SJCRH30 (cell line): ENCODE data around the gene ELOVL6. TPM values are rescaled to one million over a fixed set of nuclear protein-coding genes. Genes with fewer than 3 reads are reported as not detected.

Source experiments
- DNase-seq, 2 experiments: peaks; one replicate each; pipeline ENCODE4 v3.0.0-alpha.2; 2015 to 2020
- H3K27ac ChIP-seq: fragments of 250-450 bp; sonication (Bioruptor Pico); 2 replicates; pipeline ENCODE4 v1.5.1; 2020; ENCODE audit warnings: mild to moderate bottlenecking, moderate library complexity
- H3K27me3 ChIP-seq: fragments of 250-450 bp; sonication (Bioruptor Pico); 2 replicates; pipeline ENCODE4 v1.5.1; 2020; ENCODE audit warnings: mild to moderate bottlenecking, moderate library complexity
- H3K36me3 ChIP-seq: fragments of 250-450 bp; sonication (Bioruptor Pico); 2 replicates; pipeline ENCODE4 v1.5.1; 2020; ENCODE audit warnings: mild to moderate bottlenecking, moderate library complexity
- H3K4me1 ChIP-seq: fragments of 250-450 bp; sonication (Bioruptor Pico); 2 replicates; pipeline ENCODE4 v1.5.1; 2020; ENCODE audit warnings: mild to moderate bottlenecking, moderate library complexity
- H3K4me3 ChIP-seq: fragments of 250-450 bp; sonication (Bioruptor Pico); 2 replicates; pipeline ENCODE4 v1.5.1; 2020; ENCODE audit warnings: mild to moderate bottlenecking, moderate library complexity
- H3K9me3 ChIP-seq: fragments of 250-450 bp; sonication (Bioruptor Pico); replicated peaks from 2 replicates; pipeline ENCODE4 v1.5.1; 2020; ENCODE audit warnings: mild to moderate bottlenecking, moderate library complexity
- total RNA-seq: library from RNA; depleted of rRNA; stranded (reverse); fragments of >200 nt; shearing (Covaris generic); gene quantifications from 2 replicates; pipeline ENCODE4 v1.2.3, GENCODE V29; 2014

The ELOVL6 gene
- total RNA-seq, 1 experiment from 2014 or later = 30.3 TPM

DNA sequence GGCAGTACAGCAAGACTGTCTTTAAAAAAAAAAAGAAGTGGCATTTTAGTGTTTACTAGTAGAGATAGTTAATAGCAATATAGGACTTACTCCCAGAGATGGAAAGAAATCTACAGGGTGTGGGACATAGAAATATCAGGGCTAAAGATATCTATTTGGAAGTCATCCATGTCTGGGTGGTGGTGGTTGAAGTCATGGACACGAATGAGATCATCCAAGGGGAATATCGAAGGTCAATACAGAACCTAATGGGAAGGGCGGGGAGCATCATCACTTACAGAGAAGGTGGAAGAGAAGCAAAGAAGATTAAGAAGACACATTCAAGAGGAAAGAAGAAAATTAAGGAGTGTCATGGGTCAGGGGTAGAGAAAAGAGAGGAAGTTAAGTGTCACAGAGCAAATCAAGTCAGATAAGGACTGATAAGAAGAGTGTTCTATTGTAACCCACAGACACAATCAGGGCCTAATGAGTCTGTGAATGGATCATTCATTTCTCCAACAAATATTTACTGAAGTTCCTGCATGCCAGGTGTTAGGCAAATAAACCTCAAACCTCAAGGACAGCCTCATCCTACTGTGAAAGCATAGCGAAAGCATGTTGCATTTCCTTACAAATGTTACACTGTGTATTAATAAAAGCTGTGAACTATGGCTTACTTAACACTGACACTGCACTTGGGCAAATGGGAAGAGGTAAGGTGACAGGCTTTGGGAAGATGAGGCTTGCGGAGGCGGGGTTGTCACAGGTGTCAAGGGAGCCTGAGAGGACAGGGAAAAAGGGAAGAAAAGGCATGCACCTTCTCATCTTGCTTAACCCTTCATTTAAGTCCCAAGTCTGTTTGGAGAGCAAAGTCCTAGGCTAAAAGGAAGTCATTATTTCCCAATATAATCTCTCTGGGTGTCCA, 65.3 kb downstream of the ELOVL6 start:
- Histone ChIP-seq H3K36me3 (peaks cover 4% of the 10 kb centered on the region), H3K4me3 (no peak overlapping the region), H3K4me1 (no peaks in the 10 kb centered on the region), H3K27me3 (no peaks in the 10 kb centered on the region), H3K9me3 (no peaks in the 10 kb centered on the region), H3K27ac (no peak overlapping the region)
- no peak for DNase-seq

DNA sequence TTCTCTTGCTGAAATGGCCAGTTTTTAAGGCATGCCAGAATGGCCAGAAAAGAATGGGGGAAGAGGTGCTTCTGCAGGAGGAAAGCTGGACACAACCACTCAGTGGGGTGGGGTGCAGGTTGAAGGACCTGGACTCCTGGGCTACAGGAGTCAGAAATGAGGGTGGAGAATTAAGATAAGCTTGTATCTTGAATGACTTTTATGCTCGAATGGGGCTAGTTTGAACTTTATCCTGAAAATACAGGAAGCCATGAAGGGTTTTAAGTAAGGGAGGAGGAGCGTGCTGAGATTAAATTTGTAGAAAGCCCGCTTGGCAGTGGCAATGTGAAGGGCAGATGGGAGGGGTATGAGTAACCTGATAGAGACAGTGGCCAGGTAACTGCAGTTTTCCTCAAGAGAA, 66.5 kb downstream of the ELOVL6 start:
- no peak overlapping the region for H3K27ac ChIP-seq

DNA sequence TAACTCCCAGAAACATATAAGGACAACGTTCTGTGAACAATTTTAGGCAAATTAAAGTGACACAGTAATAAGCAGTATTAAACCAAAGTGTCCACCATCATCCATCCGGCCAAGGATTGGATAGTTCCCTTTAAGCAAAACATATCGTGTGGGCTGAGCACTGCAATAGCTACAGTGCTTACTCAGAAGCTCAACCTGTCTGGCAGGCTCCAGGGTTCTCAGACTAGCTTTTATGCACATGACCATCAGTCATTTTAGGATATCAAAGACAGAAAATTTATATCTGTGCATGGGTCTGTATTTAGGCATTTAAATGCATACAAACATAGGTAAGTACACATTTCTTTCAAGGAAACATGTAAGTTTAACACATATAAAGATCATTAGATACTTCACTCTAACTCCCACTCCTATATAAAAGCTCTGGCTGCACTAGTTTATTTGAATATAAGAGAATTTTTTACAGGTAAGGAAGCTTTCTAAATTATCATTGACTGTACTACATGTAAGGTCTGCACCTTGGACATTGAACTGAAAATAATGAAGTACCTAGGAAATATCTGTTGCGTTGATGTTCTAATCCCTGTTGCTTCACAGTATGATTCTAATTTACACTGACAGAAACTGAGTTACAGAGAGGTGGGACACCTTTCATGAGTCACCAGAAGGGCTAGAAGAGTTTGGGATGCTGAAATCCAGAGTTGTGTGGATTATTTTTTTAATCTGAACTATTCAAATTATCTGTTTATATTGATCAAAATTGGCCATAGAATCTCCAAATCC, 67.6 kb downstream of the ELOVL6 start:
- H3K27ac ChIP-seq = no peak overlapping the region
- no peaks in the 10 kb centered on the region for H3K9me3 ChIP-seq

More for the DNA sequence above, 66.5 kb downstream of the ELOVL6 start:
- Histone ChIP-seq H3K27me3 (no peaks in the 10 kb centered on the region), H3K36me3 (peaks cover 4% of the 10 kb centered on the region), H3K4me1 (no peaks in the 10 kb centered on the region), H3K4me3 (no peak overlapping the region), H3K9me3 (no peaks in the 10 kb centered on the region)
- DNase-seq = no peak

DNA sequence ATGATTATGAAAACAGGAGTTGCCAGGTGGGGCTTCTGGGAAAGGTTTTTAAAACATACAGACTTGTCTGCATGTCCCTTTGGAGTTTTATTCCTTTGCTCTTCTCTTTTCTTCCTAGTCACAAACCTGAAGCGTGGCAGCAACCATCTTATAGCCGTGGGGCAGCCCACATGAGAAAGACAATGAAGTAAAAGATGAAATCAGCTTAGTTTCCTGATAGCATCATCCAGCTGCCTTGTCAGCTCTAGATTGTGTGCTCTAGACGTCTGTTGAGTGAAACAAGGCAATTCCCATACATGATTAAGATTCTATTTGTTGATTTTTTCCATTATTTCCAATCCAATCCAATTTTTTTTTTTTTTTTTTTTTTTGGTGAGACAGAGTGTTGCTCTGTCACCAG, 68.9 kb downstream of the ELOVL6 start:
- DNase-seq = no peak
- no peak overlapping the region for H3K27ac ChIP-seq
- H3K36me3 ChIP-seq = no peaks in the 10 kb centered on the region
- no peaks in the 10 kb centered on the region for H3K9me3 ChIP-seq
- no peak overlapping the region for H3K4me3 ChIP-seq
- H3K27me3 ChIP-seq = no peaks in the 10 kb centered on the region
- H3K4me1 ChIP-seq = no peaks in the 10 kb centered on the region

More for the DNA sequence above, 67.6 kb downstream of the ELOVL6 start:
- Histone ChIP-seq H3K36me3 (peaks cover 4% of the 10 kb centered on the region), H3K4me1 (no peaks in the 10 kb centered on the region), H3K27me3 (no peaks in the 10 kb centered on the region), H3K4me3 (no peak overlapping the region)
- DNase-seq = no peak

DNA sequence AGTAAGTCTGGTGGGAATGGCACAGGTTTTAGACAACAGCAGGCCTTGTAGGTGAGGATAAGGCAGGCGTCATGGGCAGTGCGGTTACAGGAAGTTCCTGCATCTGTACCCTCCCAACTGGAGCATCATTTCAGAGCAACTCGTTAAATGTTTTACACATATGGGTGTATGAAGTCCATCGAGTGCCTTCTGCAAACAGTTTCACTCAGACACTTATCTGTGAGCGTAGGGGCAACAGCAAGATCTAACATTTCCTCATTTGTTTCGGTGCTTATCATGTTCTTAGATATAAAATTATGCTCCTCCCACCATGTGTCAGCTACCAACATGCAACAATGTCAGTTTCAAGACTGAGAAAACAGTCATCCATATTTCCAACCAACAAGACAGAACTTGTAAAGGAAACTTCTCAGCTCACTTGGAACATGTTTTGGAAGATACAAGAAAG, 69.9 kb downstream of the ELOVL6 start:
- Histone ChIP-seq H3K27ac (no peak overlapping the region), H3K4me3 (no peak overlapping the region), H3K4me1 (no peaks in the 10 kb centered on the region), H3K36me3 (no peaks in the 10 kb centered on the region), H3K27me3 (no peaks in the 10 kb centered on the region), H3K9me3 (no peaks in the 10 kb centered on the region)
- no peak for DNase-seq

DNA sequence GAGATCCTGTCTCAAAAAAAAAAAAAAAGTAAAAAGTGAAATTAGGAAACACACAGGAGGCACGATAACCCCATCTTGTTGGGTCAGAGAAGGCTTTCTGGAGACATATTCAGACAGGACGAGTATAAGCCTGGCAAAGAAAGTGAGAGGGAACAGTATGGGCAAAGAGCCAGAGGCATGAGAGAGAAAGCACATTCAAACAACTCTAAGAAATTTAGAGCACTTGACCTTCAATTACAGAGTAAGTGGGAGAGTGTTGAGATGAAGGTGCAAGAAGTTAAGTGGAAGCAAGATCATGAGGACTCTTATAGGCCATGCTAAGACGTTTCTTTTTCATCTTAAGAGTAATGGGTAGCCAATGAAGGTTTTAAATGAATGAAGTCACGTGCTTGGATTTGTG, 70.4 kb downstream of the ELOVL6 start:
- no peak overlapping the region for H3K27ac ChIP-seq
- H3K36me3 ChIP-seq = no peaks in the 10 kb centered on the region
- H3K9me3 ChIP-seq = no peaks in the 10 kb centered on the region
- no peak overlapping the region for H3K4me3 ChIP-seq
- H3K27me3 ChIP-seq = no peaks in the 10 kb centered on the region
- no peak for DNase-seq
- no peaks in the 10 kb centered on the region for H3K4me1 ChIP-seq

DNA sequence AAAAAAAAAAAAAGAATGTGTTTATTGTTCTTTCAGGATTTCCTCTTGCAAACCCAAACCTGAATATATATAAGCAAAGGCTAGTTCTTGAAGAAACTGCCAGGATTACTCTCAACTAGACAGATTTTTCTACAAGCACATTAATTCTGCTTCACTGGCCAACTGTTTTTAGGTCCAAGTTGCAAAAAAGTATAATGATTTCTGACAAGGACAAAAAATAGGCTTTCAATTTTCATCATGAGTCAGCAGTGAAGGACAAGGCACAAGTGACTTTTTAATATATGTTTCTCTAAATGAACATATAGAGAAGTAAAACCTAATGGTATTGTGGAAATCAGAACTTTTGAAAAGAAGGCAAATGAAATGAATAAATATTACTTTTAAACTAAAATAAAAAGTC, 73.7 kb downstream of the ELOVL6 start:
- no peak overlapping the region for H3K27ac ChIP-seq
- DNase-seq = no peak
- no peak overlapping the region for H3K4me3 ChIP-seq
- peaks cover 4% of the 10 kb centered on the region for H3K4me1 ChIP-seq
- H3K36me3 ChIP-seq = no peaks in the 10 kb centered on the region
- H3K27me3 ChIP-seq = no peaks in the 10 kb centered on the region
- H3K9me3 ChIP-seq = no peaks in the 10 kb centered on the region

DNA sequence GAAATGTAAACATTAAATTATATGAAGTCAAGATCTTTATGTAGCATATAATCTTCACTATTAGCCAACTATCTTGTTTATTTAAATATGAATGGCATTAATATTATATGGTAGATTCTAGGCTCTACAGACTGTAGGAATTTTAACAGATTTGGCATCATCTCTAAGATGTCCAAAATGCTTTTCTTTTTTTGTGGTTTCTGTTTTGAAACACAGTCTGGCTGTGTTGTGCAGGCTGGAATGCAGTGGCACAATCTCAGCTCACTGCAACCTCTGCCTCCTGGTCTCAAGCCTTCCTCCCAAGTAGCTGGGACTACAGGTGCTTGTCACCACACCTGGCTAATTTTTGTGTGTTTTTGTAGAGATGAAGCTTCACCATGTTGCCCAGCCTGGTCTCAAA, 76.2 kb downstream of the ELOVL6 start:
- Histone ChIP-seq H3K27ac (peak overlapping the region; percentile 5; the same call in 1 of the 2 replicates), H3K4me3 (no peak overlapping the region), H3K27me3 (no peaks in the 10 kb centered on the region), H3K4me1 (peaks cover 4% of the 10 kb centered on the region), H3K9me3 (no peaks in the 10 kb centered on the region), H3K36me3 (0 out of 2 replicates have a peak, but pooled peaks cover 3% of the 10 kb centered on the region)
- DNase-seq = peak in 1 of 2 experiments; percentile 25

DNA sequence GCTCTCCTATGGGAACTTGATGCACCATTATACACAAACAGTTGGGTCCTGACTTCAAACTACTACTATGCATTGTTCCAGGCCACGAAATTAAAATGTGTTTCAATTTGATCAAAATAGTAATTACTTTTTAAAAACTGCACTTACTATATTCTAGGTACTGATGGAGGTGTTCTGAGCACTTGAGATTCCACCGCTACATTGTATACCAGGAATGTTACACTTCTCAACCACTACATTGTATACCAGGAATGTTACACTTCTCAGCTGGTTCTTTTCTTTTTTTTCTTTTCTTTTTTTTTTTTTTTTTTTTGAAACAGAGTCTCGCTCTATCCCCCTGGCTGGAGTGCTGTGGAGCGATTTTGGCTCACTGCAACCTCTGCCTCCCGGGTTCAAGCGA, 77.9 kb downstream of the ELOVL6 start:
- H3K4me3 ChIP-seq = no peak overlapping the region
- peaks cover 4% of the 10 kb centered on the region for H3K4me1 ChIP-seq
- no peak for DNase-seq
- no peaks in the 10 kb centered on the region for H3K9me3 ChIP-seq
- no peaks in the 10 kb centered on the region for H3K27me3 ChIP-seq
- 0 out of 2 replicates have a peak, but pooled peaks cover 7% of the 10 kb centered on the region for H3K36me3 ChIP-seq
- H3K27ac ChIP-seq = no peak overlapping the region

DNA sequence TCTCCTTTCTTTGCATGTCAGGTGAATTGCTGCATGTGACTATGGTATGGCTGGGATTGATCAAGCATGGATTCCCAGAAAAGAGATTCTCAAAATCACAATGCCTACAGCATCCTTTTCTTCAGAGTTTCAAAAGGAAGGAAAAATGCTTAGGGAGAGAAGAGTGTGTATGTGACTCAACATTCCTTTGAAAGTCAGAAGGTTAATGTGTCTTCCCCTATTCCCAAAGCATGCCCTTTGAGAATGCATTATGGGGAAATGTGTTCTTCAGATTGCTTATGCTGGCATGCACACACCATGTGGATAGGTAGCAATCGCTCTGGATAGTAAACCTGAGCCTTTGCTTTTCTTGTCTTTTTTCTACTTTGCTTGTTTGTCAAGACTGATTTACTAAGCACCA, 78.5 kb downstream of the ELOVL6 start:
- H3K9me3 ChIP-seq = no peaks in the 10 kb centered on the region
- H3K36me3 ChIP-seq = 0 out of 2 replicates have a peak, but pooled peaks cover 7% of the 10 kb centered on the region
- no peak for DNase-seq
- peaks cover 4% of the 10 kb centered on the region for H3K4me1 ChIP-seq
- H3K27me3 ChIP-seq = no peaks in the 10 kb centered on the region
- no peak overlapping the region for H3K27ac ChIP-seq
- no peak overlapping the region for H3K4me3 ChIP-seq

DNA sequence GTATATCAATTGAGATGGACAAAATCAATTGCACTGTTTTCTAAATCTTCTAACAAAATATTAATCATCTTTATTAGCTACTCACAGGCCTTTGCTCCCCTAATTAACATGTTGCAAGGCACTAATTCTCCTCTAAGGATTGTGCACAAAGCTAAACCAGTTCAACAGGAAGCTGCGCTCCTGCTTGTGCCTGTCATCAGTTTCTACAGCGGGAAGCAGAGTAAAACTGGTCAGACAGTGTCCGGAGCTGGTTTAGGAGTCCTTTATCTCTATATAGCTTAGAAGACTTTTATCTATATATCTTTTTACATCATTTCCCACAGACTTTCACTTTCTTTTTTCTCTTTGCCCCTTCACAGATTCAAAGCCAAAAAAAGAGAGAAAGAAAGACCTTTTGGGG, 79.1 kb downstream of the ELOVL6 start:
- Histone ChIP-seq H3K27me3 (no peaks in the 10 kb centered on the region), H3K4me1 (peaks cover 4% of the 10 kb centered on the region), H3K4me3 (no peak overlapping the region), H3K27ac (no peak overlapping the region), H3K36me3 (0 out of 2 replicates have a peak, but pooled peaks cover 7% of the 10 kb centered on the region), H3K9me3 (no peaks in the 10 kb centered on the region)
- DNase-seq = no peak

DNA sequence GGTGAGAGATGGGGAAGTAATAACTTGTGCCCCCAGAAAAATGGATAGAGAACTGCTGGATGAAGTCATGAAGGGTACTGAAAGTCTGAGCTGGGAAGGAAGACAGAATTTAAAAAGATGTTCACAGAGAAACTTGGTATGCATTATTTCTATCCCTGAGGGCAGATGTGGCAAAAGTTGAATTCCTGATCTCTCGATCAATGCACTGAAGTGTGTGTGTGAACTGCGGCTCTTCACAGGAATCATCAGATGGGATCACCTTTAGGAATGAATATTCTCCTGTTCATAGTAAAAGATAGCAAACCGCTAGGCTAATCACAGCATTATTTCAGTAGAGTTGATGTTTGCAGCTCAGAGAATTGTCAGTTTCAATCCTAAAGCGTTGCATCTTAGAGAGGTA, 86.4 kb downstream of the ELOVL6 start:
- Histone ChIP-seq H3K9me3 (no peaks in the 10 kb centered on the region), H3K27me3 (no peaks in the 10 kb centered on the region), H3K4me1 (no peaks in the 10 kb centered on the region), H3K36me3 (0 out of 2 replicates have a peak, but pooled peaks cover 4% of the 10 kb centered on the region), H3K4me3 (no peak overlapping the region), H3K27ac (no peak overlapping the region)
- DNase-seq = no peak

DNA sequence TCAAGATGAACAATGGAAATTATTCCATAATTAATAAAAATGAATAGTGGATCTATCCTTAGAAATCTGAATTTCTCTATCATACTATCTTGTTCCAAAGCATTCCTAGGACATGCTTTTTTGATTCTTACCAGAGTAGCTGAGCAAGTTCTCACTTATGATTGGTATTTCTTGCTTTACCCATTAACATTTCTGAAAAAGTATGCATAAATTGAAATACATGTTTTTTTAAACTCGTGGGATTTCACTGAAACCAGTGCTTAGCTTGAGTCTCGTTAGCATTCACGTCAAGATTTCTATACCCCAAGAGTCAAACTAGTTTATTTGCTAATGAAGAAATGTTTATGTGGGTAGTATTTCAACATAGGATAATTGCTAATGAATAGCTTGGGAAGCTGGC, 89.0 kb downstream of the ELOVL6 start:
- no peak for DNase-seq

DNA sequence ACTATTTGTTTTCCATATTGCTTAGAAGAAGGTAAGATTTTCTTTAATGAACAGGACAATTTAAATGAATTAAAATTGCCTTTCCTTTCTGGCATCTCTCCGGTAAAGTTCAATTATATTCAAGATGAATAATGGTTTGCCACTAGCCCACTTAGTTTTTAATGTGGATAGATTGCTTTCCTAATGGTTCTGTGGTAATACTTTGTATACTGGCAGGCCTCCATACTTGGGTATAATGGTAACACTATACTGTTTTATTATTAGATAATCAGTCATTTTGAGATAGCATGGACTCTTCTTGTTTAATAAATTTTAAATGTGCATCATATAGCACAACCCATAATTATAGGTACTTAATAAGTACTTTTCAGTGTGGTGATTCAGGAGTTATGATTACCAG, 89.5 kb downstream of the ELOVL6 start:
- DNase-seq = no peak
- Histone ChIP-seq H3K36me3 (no peaks in the 10 kb centered on the region), H3K4me3 (no peak overlapping the region), H3K27ac (no peak overlapping the region), H3K9me3 (no peaks in the 10 kb centered on the region), H3K4me1 (no peaks in the 10 kb centered on the region), H3K27me3 (no peaks in the 10 kb centered on the region)

More for the DNA sequence above, 89.0 kb downstream of the ELOVL6 start:
- H3K36me3 ChIP-seq = no peaks in the 10 kb centered on the region
- no peak overlapping the region for H3K4me3 ChIP-seq
- H3K9me3 ChIP-seq = no peaks in the 10 kb centered on the region
- H3K27ac ChIP-seq = no peak overlapping the region
- no peaks in the 10 kb centered on the region for H3K27me3 ChIP-seq
- no peaks in the 10 kb centered on the region for H3K4me1 ChIP-seq

DNA sequence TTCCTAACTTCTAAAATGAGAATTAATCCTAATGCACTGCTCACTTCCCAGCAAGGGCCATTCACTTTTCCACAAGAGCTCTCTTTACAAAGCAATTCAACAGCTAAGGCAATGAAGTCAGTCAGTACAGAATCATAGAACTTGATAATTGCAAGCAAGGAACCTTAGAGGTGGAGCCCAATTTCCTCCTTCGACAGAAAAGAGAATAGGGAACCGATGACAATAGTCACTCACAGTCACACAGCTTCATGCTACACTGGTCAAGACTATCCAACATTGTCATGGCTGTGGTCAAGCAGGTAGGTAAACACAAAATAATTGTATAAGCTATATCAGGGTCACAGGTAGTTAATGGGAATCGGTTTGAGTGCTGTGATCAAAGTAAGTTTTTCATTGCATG, 90.0 kb downstream of the ELOVL6 start:
- no peaks in the 10 kb centered on the region for H3K27me3 ChIP-seq
- no peaks in the 10 kb centered on the region for H3K9me3 ChIP-seq
- no peaks in the 10 kb centered on the region for H3K36me3 ChIP-seq
- H3K27ac ChIP-seq = no peak overlapping the region
- no peak overlapping the region for H3K4me3 ChIP-seq
- no peak for DNase-seq
- no peaks in the 10 kb centered on the region for H3K4me1 ChIP-seq
